ENCODE results near the gene PALLD.

DNA sequence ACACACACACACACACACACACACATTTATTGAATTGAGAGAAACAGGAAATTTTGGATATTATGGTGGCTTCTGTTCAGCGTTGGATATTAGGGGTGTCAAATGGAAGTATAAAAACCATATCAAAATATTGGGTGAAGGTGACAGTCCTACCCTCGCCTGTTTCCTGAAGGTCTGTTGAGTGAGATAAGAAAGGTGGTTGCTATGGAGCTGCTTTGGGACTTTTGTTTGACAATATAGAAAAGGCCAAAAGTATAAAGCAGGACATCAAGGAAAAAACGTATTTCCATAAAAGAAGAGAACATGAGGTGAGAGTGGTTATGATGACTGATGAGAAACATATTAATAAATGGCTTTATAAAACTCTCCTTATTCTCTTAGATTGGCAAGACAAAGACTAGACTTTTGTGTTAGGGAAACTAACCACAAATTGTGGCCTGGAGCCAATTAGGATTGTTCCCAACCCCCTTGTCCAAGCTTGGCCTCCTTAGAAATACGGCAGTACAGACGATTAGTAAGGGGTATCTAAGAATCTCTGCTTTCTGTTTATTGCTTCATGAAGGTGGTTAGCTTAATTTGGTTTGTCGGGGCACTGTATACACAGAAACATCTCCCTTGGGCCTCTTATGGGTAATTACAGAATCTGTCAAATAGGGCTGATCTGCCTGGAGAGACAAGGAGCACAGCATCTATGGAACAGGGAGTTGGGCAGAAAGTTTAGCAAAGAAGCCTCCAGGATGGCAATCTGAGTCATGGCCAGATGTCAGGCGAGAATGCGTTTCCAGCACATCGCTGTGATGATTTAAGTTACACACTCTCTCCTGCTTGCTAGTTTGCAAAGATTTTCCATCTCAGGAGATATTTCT is 315.2 kb downstream of the PALLD start:
- TF ChIP-seq, protein P1, sequence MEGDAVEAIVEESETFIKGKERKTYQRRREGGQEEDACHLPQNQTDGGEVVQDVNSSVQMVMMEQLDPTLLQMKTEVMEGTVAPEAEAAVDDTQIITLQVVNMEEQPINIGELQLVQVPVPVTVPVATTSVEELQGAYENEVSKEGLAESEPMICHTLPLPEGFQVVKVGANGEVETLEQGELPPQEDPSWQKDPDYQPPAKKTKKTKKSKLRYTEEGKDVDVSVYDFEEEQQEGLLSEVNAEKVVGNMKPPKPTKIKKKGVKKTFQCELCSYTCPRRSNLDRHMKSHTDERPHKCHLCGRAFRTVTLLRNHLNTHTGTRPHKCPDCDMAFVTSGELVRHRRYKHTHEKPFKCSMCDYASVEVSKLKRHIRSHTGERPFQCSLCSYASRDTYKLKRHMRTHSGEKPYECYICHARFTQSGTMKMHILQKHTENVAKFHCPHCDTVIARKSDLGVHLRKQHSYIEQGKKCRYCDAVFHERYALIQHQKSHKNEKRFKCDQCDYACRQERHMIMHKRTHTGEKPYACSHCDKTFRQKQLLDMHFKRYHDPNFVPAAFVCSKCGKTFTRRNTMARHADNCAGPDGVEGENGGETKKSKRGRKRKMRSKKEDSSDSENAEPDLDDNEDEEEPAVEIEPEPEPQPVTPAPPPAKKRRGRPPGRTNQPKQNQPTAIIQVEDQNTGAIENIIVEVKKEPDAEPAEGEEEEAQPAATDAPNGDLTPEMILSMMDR (IDR thresholded peaks at IDR 0.05) = no peak
- TF ChIP-seq POLR2AphosphoS5 (IDR thresholded peaks at IDR 0.05) (peak; percentile 47), POLR2A (IDR thresholded peaks at IDR 0.05) (no peak), EP300 (IDR thresholded peaks at IDR 0.05) (no peak)

Measured in gastroesophageal sphincter (tissue), 3 donors.